Panc1 (cell line): Measurements from ENCODE around the gene FAT2. TPM values are rescaled to one million over a fixed set of nuclear protein-coding genes. Genes with fewer than 3 reads are reported as not detected.

ENCODE experiments used
- ATAC-seq: fragments of 200-7000 bp; cut with Tn5 transposase; 2 replicates; pipeline ENCODE4 v1.9.1; 2020; ENCODE audit warnings: mild to moderate bottlenecking, moderate library complexity
- BruUV-seq: library from RNA; stranded (reverse); fragments of 400-500 nt; replicated peaks from 2 replicates; lab custom pipeline; 2021; lab: Mats Ljungman, UMichigan
- CTCF ChIA-PET: fragments of 300-600 bp; sonication (Branson Sonifier 250); formaldehyde crosslinking; loops from one replicate; lab custom pipeline; 2022; ENCODE audit warnings: antibody characterized with exemption; lab: Charles Lee
- POLR2A ChIA-PET: fragments of 300-600 bp; sonication (Branson Sonifier 250); formaldehyde crosslinking; loops from one replicate; lab custom pipeline; 2022; ENCODE audit warnings: antibody characterized with exemption; lab: Charles Lee
- DNase-seq: peaks from one replicate; pipeline ENCODE4 v3.0.0-alpha.2; 2010; ENCODE audit warnings: low read depth, low spot score
- H3K27ac ChIP-seq: 2 replicates; pipeline ENCODE4 v1.5.1; 2011; ENCODE audit warnings: mild to moderate bottlenecking, low read length, inconsistent platforms
- H3K27me3 ChIP-seq: fragments of 200-500 bp; sonication (Bioruptor generic); 2 replicates; pipeline ENCODE4 v1.6.0; 2014; ENCODE audit warnings: low read length, inconsistent platforms; ENCODE audit not compliant: control insufficient read depth, insufficient read depth
- H3K36me3 ChIP-seq: fragments of 200-500 bp; sonication (Bioruptor generic); 2 replicates; pipeline ENCODE4 v1.5.1; 2014; ENCODE audit warnings: inconsistent platforms, mild to moderate bottlenecking, low read length, moderate library complexity; ENCODE audit not compliant: control insufficient read depth, insufficient read depth
- H3K4me1 ChIP-seq: 2 replicates; pipeline ENCODE4 v1.5.1; 2011; ENCODE audit warnings: inconsistent platforms, mild to moderate bottlenecking, low read length, moderate library complexity; ENCODE audit not compliant: control insufficient read depth, insufficient read depth
- H3K4me3 ChIP-seq, 2 experiments: 2 replicates each; pipeline ENCODE4 v1.5.1; 2011 to 2012; ENCODE audit warnings: low read depth in 2 of 2, low read length in 2 of 2, mild to moderate bottlenecking in 2 of 2, inconsistent platforms in 1 of 2, moderate library complexity in 1 of 2
- H3K9me3 ChIP-seq: fragments of 200-500 bp; sonication (Bioruptor generic); 2 replicates; pipeline ENCODE4 v1.5.1; 2014; ENCODE audit warnings: low read depth, mild to moderate bottlenecking, inconsistent platforms, low read length, moderate library complexity; ENCODE audit not compliant: control insufficient read depth, insufficient read depth
- CTCF ChIP-seq: fragments of 450-650 bp; IDR thresholded peaks from 2 replicates; pipeline ENCODE4 v1.5.1; 2017; ENCODE audit warnings: mild to moderate bottlenecking
- POLR2AphosphoS5 ChIP-seq: IDR thresholded peaks from 2 replicates; pipeline ENCODE4 v1.6.1; 2012; ENCODE audit warnings: mild to moderate bottlenecking, low read depth, low read length, moderate library complexity
- REST ChIP-seq, 2 experiments: IDR thresholded peaks; 2 replicates each; pipeline ENCODE4 v1.6.1; 2011 to 2012; ENCODE audit warnings: low read depth in 2 of 2, control low read depth in 1 of 2, low read length in 1 of 2, mild to moderate bottlenecking in 1 of 2, moderate library complexity in 1 of 2; ENCODE audit not compliant: insufficient read depth in 1 of 2
- SIN3A ChIP-seq: IDR thresholded peaks from 2 replicates; pipeline ENCODE4 v1.6.1; 2012; ENCODE audit warnings: low read depth, mild to moderate bottlenecking, low read length, moderate library complexity, borderline replicate concordance; ENCODE audit not compliant: insufficient read depth
- TCF7L2 ChIP-seq: IDR thresholded peaks from 2 replicates; pipeline ENCODE4 v1.6.1; 2011; ENCODE audit warnings: mild to moderate bottlenecking, low read depth, low read length, inconsistent platforms
- in situ Hi-C: cut with HindIII; loops from 2 replicates; pipeline ENCODE4 v1.10.0; 2016; ENCODE audit warnings: low sequenced_read_pairs, low pct_unique_long_range_greater_than_20kb
- intact Hi-C: fragments of 100-400 bp; cut with micrococcal nuclease; formaldehyde crosslinking; loops from one replicate; pipeline ENCODE4 v1.10.0; 2022; ENCODE audit not compliant: unreplicated experiment
- total RNA-seq: library from RNA; stranded (reverse); gene quantifications from one replicate; pipeline ENCODE4 v1.2.1, GENCODE V29; 2021; ENCODE audit not compliant: unreplicated experiment

Gene FAT2
- total RNA-seq, 1 experiment from 2014 or later: not detected

DNA sequence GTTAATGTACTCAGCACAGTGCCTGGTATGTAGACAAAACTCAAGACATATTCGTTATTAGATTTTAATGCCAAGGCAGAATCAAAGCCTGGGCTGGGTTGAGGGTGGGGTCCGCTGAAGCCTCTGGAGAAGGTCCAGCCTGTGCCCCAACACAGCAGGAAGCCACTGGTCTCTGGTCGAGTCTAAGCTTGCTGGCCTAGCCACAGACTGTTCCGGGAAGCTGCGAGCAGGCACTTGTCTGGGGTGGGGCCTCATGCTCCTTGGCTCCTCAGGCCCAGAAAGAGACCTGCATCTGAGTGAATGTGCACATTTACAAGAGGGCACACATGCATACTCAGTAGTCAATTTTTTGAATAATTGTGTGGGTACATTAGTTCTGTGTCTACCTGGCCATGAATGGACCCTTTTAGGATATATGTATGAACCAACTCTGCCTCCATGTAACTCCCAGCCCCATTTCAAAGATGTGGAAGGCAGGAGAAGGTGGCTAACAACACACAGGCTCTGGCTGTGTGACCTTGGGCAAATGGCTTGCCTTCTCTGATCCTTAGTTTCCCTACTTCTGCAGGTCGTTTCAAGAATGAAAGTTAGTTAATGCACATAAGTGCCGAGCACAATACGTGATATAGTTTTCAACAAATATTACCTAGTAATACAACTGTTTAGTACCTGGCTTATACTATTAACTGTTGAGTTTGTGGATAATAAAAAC lies 18.3 kb downstream of the FAT2 start:
- no peak for DNase-seq
- intact Hi-C loops (no loop called here), in situ Hi-C loops (no loop called here)
- H3K4me1 ChIP-seq: no peaks in the 10 kb centered on the region
- H3K9me3 ChIP-seq: no peaks in the 10 kb centered on the region
- no peak overlapping the region for H3K4me3 ChIP-seq
- no peak for TF ChIP-seq SIN3A
- no peak for TF ChIP-seq TCF7L2
- TF ChIP-seq REST (IDR thresholded peaks at IDR 0.05; ENCODE audit: insufficient read depth in 1 of 2, low read depth in 2 of 2, low read length in 1 of 2): no peak
- no peak for TF ChIP-seq POLR2AphosphoS5
- no peak for TF ChIP-seq CTCF
- CTCF ChIA-PET: interaction anchor here (0.6 kb wide), 1 partner anchor 1000 kb away, joined by 3 read pairs; no protein-coding TSS in a partner anchor
- BruUV-seq: no TSS peak
- H3K27me3 ChIP-seq: peaks cover 3% of the 10 kb centered on the region; the same call in 1 of the 2 replicates
- H3K36me3 ChIP-seq: no peaks in the 10 kb centered on the region
- no peak for ATAC-seq
- H3K27ac ChIP-seq: no peak overlapping the region
- POLR2A ChIA-PET: no interaction called here

- in situ Hi-C loops: no loop called here
- ATAC-seq: no peak
- Histone ChIP-seq H3K4me3 (no peak overlapping the region), H3K4me1 (no peaks in the 10 kb centered on the region), H3K36me3 (no peaks in the 10 kb centered on the region), H3K9me3 (no peaks in the 10 kb centered on the region), H3K27ac (no peak overlapping the region), H3K27me3 (peaks cover 3% of the 10 kb centered on the region; the same call in 1 of the 2 replicates)
- POLR2A ChIA-PET: no interaction called here
- intact Hi-C loops: no loop called here
- TF ChIP-seq REST (IDR thresholded peaks at IDR 0.05; ENCODE audit: insufficient read depth in 1 of 2, low read depth in 2 of 2, low read length in 1 of 2): no peak
- no peak for TF ChIP-seq SIN3A
- TF ChIP-seq POLR2AphosphoS5: no peak
- TF ChIP-seq TCF7L2: no peak
- no peak for TF ChIP-seq CTCF
- no TSS peak for BruUV-seq
- CTCF ChIA-PET: interaction anchor here (0.6 kb wide), 1 partner anchor 999 kb away, joined by 3 read pairs; no protein-coding TSS in a partner anchor
- DNase-seq: no peak
These were observed 19.6 kb downstream of the FAT2 start for GRCh38 chr5:151571270-151572173.
